Stimulated activated CD4-positive, alpha-beta T cell treated with anti-CD3 and anti-CD28 coated beads, Interleukin-2, amount 100 ng/mL, for 4 hours (primary cell): ENCODE measurements around the gene TNFRSF8.
"Not testable (repeated sequence)": the region's sequence is repeated elsewhere in the genome, so short reads cannot be mapped to it uniquely, and the experiment has no call there.

Source experiments
- DNase-seq: peaks from one replicate; pipeline ENCODE4 v3.0.0-alpha.2; 2020; ENCODE audit warnings: low read depth

TNFRSF8 gene

GRCh38 chr1:12063141-12064072, at the start of gene TNFRSF8:
TSS of gene TNFRSF8 (plus strand) at chr1:12063303. CDS start at chr1:12063599, 296 bp downstream.
- peak; percentile 39 for DNase-seq

- no peak for DNase-seq
Measured at GRCh38 chr1:12014141-12014991, 48.7 kb upstream of the TNFRSF8 start.

- DNase-seq = no peak
Measured at GRCh38 chr1:12015001-12015491, 48.1 kb upstream of the TNFRSF8 start.

GRCh38 chr1:12015499-12015898, 47.6 kb upstream of the TNFRSF8 start:
- no peak for DNase-seq

GRCh38 chr1:12016182-12016581, 46.9 kb upstream of the TNFRSF8 start:
- no peak for DNase-seq

- DNase-seq = no peak
Measured at GRCh38 chr1:12019858-12020509, 43.1 kb upstream of the TNFRSF8 start.

GRCh38 chr1:12021616-12022015, 41.5 kb upstream of the TNFRSF8 start:
- DNase-seq = no peak

GRCh38 chr1:12022036-12022435, 41.1 kb upstream of the TNFRSF8 start:
- DNase-seq = no peak

- no peak for DNase-seq
Measured at GRCh38 chr1:12026586-12026985, 36.5 kb upstream of the TNFRSF8 start.

GRCh38 chr1:12028248-12028647, 34.9 kb upstream of the TNFRSF8 start:
- DNase-seq = no peak

- DNase-seq = no peak
Measured at GRCh38 chr1:12028957-12029511, 34.1 kb upstream of the TNFRSF8 start.

GRCh38 chr1:12029720-12030339, 33.3 kb upstream of the TNFRSF8 start:
- DNase-seq = no peak

GRCh38 chr1:12031039-12031980, 31.8 kb upstream of the TNFRSF8 start:
- no peak for DNase-seq

GRCh38 chr1:12032161-12032621, 30.9 kb upstream of the TNFRSF8 start:
- no peak for DNase-seq

GRCh38 chr1:12033441-12033840, 29.7 kb upstream of the TNFRSF8 start:
- not testable (repeated sequence) for DNase-seq

- no peak for DNase-seq
Measured at GRCh38 chr1:12034381-12034801, 28.7 kb upstream of the TNFRSF8 start.

GRCh38 chr1:12035312-12035711, 27.8 kb upstream of the TNFRSF8 start:
- no peak for DNase-seq

GRCh38 chr1:12037486-12038355, 25.4 kb upstream of the TNFRSF8 start:
- no peak for DNase-seq
